ENCODE results near the gene LYSMD2.

- TF ChIP-seq CTCF (conservative IDR thresholded peaks at IDR 0.05 in 1 of 2, IDR thresholded peaks at IDR 0.05 in 1 of 2; ENCODE audit: extremely low read depth in 1 of 2, insufficient read depth in 1 of 2, low read depth in 1 of 2, low read length in 2 of 2) (no peak), EZH2 (IDR thresholded peaks at IDR 0.05; ENCODE audit: borderline replicate concordance, low read length) (no peak)
Observed at GRCh38 chr15:51770902-51771301, 33.4 kb upstream of the LYSMD2 start.

Data from mammary epithelial cell (primary cell).